ENCODE measurements around the gene ADSS1.

ADSS1 gene

DNA sequence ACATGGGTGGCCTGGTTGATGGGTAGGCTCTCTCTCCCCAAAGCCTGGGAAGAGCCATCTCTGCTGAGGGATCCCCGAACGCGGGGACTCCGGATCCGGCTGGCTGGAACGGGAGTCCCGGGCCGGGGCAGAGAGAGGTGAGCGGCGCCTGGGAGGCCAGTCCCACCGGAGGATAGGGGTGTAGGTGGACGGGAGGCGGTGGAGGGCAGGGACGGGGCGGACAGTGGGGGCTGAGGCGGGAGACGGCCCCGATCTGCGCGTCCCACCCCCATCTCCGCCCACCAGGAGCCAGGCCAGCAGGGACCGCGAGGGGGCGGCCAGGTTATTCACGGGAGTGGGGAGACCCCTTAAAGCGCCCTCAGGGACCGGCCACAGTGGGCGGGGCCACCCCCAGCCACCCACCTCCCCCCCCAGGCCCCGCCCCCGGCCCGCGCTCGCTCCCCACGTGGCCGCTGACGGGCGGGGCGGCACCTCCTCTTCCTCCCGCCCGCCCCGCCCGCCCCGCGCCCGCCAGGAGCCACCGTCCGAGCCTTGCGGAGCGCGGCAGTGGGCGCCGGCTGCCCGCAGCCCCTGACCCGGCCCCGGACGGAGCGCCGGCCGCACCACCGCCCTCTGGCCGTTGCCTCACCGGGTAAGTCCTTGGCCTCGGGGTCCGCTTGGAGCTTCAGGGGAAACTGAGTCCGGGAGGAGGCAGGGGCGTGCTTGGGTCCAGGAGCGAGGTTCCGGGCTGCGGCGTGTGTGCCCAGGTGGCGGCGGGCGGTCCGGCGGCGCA is 34.7 kb upstream of the ADSS1 start, which contains the start of gene INF2:
Gene INF2 (plus strand): TSS at position 510 of the 772 bp plus-strand sequence. CDS start 11,748 bp downstream, outside the sequence.
- peak within 1 kb of the TSS; percentile 87 for H3K4me3 ChIP-seq (ENCODE audit: low read depth, low read length)
- TF ChIP-seq, protein P1, sequence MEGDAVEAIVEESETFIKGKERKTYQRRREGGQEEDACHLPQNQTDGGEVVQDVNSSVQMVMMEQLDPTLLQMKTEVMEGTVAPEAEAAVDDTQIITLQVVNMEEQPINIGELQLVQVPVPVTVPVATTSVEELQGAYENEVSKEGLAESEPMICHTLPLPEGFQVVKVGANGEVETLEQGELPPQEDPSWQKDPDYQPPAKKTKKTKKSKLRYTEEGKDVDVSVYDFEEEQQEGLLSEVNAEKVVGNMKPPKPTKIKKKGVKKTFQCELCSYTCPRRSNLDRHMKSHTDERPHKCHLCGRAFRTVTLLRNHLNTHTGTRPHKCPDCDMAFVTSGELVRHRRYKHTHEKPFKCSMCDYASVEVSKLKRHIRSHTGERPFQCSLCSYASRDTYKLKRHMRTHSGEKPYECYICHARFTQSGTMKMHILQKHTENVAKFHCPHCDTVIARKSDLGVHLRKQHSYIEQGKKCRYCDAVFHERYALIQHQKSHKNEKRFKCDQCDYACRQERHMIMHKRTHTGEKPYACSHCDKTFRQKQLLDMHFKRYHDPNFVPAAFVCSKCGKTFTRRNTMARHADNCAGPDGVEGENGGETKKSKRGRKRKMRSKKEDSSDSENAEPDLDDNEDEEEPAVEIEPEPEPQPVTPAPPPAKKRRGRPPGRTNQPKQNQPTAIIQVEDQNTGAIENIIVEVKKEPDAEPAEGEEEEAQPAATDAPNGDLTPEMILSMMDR (conservative IDR thresholded peaks at IDR 0.05; ENCODE audit: low read depth, low read length): no peak
- DNase-seq (ENCODE audit: low read depth): peak; percentile 51

DNA sequence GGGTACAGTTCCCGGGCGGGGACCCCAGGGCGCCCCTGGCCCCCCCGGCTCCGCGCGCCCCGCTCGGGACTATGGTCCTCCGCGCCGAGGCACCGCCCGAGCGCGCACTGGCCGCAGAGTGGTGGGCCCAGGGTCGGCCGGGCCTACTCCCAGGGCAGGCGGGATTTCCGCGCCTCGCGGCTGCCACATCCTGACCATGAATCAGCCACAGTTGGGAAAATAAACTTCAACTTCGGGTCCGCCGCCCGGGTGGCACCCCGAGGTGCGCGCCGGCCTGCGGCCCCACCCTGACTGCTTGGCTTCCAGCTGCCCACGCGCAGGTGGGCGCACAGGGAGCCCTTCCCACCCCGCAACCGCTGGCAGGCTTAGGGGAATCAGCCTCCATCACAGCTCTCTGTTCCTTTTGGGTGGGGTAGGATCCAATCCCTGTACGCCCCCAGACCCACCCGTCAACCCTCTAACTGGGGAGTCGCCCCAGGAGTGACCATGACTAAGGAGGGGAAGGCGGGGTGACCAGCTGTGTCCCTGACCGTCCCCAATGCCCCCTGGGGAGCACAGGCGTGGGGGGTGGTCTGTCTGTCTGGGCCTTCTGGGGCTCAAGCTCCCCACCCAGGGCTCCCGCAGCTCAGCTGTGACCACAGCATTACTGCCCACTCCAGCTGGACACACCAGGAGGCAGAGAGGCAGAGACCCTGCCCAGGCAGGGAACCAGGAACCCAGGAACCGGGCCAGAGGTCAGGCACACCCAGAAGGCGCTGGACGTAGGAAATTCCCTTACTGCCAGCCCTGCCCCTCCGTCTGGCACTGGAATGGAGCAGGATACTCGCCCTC is 33.9 kb upstream of the ADSS1 start:
- peak overlapping the region; percentile 87 for H3K4me3 ChIP-seq (ENCODE audit: low read depth, low read length)
- DNase-seq (ENCODE audit: low read depth): no peak
- TF ChIP-seq, protein P1 (conservative IDR thresholded peaks at IDR 0.05; ENCODE audit: low read depth, low read length): no peak

DNA sequence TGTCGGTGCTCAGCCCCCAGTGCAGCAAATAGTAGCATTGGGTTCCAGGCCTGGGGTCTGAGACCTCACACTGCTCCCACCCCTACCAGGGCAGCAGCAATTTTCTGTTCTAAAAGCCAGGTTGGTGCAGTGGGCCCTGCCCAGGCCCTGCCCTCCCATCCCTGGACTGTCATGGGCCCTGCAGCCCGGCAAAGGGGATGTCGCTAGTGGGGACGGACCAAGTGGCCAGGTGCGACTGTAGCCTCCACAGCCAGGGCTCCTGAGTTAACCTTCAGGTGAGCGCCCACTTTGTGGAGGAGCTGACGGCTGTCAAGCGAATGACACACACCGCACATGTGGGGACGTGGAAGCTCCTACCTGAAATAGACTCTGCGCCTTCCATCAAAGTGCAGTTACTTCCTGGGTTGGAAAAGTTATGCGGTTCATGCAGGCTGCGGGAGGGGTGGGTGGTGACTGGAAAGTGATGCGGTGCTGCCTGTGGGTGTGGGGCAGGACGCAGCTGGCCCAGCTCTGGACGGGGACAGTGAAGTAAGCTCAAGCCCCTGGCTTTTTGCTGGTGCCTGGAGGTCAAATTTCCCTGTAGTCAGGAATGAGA is 33.1 kb upstream of the ADSS1 start:
- peak overlapping the region; percentile 87 for H3K4me3 ChIP-seq (ENCODE audit: low read depth, low read length)
- TF ChIP-seq, protein P1 (conservative IDR thresholded peaks at IDR 0.05; ENCODE audit: low read depth, low read length): no peak
- no peak for DNase-seq (ENCODE audit: low read depth)

DNA sequence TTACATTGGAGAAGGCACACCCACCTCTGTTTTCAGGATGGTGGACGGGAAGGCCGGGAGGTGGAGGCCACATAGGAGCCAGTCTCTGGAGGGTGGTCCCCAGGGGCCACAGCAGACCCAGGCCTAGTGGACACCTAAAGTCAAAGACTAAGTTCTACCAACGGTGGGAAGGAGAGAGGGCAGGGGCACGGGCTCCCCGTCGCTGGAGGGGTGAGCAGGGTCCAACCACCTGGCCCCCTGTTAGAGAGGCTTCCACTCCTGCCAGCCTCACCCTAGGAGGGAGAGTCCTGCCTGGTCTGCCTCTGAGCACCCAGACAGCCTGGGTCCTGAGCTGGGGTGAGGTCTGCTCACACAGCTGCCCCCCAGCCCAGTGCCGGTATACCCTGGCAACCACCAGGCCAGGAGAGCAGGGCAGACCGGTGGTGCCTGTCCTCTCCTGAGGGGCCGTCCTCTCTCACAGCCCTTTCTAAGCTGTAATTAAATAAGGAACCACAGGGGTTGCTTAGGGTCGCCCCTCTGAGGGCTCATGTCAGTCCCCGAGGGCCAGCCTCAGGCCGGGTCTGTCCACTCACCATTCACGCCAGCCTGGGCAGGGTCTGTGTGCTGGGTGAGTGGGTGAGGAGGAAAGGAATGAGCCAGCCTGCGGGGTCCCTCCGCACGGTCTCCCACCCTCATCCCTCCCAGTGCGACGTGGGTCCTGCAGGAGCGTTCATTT is 32.3 kb upstream of the ADSS1 start:
- TF ChIP-seq, protein P1 (conservative IDR thresholded peaks at IDR 0.05; ENCODE audit: low read depth, low read length): no peak
- no peak for DNase-seq (ENCODE audit: low read depth)
- no peak overlapping the region for H3K4me3 ChIP-seq (ENCODE audit: low read depth, low read length)

DNA sequence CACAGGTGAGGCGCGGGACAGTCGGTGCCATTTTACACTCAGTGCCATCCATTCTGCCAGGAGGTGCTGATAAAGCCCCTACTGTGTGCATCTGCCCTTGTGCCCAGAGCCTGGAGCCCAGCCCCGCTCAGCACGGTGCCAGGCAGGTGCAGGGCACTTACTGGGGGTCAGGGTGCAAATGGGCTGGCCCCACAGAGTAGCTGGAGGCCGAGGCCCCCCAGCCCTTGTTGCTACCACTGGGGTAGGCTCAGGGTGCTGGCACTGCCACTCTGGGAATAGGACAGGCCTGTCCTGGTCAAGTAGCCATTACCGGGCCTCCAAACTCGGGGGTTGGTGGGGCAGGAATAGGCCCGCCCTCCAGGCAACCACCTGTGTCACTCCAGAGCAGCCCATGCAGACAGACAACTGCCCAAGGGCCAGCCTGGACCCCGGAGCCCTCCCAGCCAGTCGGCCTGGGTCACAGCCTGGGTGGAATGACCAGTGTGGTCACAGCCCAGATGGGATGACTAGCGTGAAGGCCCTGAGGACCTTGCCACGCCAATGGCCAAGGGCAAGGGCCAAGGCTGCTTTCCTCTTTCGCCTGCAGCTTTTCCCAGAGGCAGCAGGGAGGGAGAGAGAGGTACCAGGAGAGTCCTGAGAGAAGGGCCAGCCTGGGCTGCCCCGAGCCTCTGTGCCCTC is 31.6 kb upstream of the ADSS1 start:
- TF ChIP-seq, protein P1 (conservative IDR thresholded peaks at IDR 0.05; ENCODE audit: low read depth, low read length): no peak
- no peak overlapping the region for H3K4me3 ChIP-seq (ENCODE audit: low read depth, low read length)
- no peak for DNase-seq (ENCODE audit: low read depth)

DNA sequence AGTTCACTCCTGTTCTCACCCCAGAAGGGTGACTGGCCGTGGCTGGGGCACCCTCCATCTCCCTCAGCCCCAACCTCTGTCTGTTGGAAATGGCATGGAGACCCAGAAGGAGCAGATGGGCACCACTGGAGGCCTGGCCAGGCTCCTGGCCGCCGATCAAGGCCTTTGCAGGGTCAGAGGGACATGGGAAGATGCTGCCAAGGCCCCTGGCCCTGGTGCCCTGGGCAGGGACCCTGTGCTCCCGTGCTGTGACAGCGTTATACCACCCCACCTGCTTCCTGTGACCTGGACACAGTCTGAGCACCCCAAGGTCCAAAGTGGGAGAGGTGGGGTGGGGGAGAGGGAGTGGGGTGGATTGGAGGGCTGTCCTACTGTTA is 31.1 kb upstream of the ADSS1 start:
- TF ChIP-seq, protein P1 (conservative IDR thresholded peaks at IDR 0.05; ENCODE audit: low read depth, low read length): no peak
- no peak overlapping the region for H3K4me3 ChIP-seq (ENCODE audit: low read depth, low read length)
- DNase-seq (ENCODE audit: low read depth): no peak
